ENCODE results near the gene MRPL19.

DNA sequence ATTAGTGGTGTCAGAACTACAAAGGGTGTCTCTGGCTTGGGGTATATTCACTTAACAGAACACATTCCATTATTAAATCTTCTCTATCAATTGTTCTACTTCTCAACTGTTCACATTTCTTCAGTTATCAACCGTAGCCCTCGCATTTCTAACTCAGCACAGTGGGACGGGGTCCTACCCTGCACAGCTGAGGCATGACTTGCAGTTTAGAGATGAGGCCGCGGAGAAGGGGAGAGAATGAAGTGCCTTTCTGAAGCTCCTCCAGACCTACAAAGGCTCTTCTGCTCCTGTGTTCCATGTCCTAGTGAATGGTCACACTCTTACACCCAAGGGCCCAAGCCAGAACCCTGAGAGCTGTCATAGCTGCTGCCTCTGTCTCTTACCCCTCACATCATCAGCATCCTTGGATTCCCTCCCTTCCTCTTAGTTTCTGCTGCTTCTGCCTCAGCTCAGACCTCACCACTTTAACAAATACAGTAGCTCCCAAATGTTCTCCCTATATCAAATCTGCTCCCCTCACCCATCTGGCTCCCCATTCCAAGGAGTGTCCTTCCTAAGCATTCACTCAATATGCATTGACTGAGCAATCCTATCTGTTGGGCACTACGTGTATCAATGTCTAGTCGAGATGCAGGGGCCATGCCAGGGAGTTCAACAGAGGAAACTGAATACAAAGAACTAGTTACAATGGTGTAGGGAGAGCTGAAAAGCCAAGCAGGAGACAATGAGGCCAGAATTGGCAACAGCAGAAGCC lies 34.3 kb upstream of the MRPL19 start:
- TF ChIP-seq ADNP (CRISPR knock-in tag; IDR thresholded peaks at IDR 0.05): no peak
- TF ChIP-seq, protein P1, sequence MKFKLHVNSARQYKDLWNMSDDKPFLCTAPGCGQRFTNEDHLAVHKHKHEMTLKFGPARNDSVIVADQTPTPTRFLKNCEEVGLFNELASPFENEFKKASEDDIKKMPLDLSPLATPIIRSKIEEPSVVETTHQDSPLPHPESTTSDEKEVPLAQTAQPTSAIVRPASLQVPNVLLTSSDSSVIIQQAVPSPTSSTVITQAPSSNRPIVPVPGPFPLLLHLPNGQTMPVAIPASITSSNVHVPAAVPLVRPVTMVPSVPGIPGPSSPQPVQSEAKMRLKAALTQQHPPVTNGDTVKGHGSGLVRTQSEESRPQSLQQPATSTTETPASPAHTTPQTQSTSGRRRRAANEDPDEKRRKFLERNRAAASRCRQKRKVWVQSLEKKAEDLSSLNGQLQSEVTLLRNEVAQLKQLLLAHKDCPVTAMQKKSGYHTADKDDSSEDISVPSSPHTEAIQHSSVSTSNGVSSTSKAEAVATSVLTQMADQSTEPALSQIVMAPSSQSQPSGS (CRISPR knock-in tag; IDR thresholded peaks at IDR 0.05): no peak
- TF ChIP-seq, protein P2, sequence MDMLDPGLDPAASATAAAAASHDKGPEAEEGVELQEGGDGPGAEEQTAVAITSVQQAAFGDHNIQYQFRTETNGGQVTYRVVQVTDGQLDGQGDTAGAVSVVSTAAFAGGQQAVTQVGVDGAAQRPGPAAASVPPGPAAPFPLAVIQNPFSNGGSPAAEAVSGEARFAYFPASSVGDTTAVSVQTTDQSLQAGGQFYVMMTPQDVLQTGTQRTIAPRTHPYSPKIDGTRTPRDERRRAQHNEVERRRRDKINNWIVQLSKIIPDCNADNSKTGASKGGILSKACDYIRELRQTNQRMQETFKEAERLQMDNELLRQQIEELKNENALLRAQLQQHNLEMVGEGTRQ (IDR thresholded peaks at IDR 0.05; ENCODE audit: low read depth, low read length): no peak
- TF ChIP-seq, protein P2 (CRISPR knock-in tag; IDR thresholded peaks at IDR 0.05; ENCODE audit: borderline replicate concordance): no peak
- TF ChIP-seq KAT8 (CRISPR knock-in tag; IDR thresholded peaks at IDR 0.05): no peak
- TF ChIP-seq, protein P3, sequence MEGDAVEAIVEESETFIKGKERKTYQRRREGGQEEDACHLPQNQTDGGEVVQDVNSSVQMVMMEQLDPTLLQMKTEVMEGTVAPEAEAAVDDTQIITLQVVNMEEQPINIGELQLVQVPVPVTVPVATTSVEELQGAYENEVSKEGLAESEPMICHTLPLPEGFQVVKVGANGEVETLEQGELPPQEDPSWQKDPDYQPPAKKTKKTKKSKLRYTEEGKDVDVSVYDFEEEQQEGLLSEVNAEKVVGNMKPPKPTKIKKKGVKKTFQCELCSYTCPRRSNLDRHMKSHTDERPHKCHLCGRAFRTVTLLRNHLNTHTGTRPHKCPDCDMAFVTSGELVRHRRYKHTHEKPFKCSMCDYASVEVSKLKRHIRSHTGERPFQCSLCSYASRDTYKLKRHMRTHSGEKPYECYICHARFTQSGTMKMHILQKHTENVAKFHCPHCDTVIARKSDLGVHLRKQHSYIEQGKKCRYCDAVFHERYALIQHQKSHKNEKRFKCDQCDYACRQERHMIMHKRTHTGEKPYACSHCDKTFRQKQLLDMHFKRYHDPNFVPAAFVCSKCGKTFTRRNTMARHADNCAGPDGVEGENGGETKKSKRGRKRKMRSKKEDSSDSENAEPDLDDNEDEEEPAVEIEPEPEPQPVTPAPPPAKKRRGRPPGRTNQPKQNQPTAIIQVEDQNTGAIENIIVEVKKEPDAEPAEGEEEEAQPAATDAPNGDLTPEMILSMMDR (CRISPR knock-in tag; IDR thresholded peaks at IDR 0.05): no peak
- TF ChIP-seq CHD2 (IDR thresholded peaks at IDR 0.05; ENCODE audit: low read depth, low read length): no peak
- TF ChIP-seq, protein P4, sequence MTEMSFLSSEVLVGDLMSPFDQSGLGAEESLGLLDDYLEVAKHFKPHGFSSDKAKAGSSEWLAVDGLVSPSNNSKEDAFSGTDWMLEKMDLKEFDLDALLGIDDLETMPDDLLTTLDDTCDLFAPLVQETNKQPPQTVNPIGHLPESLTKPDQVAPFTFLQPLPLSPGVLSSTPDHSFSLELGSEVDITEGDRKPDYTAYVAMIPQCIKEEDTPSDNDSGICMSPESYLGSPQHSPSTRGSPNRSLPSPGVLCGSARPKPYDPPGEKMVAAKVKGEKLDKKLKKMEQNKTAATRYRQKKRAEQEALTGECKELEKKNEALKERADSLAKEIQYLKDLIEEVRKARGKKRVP (CRISPR knock-in tag; IDR thresholded peaks at IDR 0.05): no peak
- TF ChIP-seq ZNF777 (CRISPR knock-in tag; IDR thresholded peaks at IDR 0.05): no peak

Data from HepG2 (cell line).